Loucy (cell line): ENCODE data around the gene LRCH1.

Experiments
- H2AFZ ChIP-seq: fragments of 200-600 bp; sonication (generic); 2 replicates; pipeline ENCODE4 v1.6.0; 2016; ENCODE audit warnings: antibody characterized with exemption, mild to moderate bottlenecking, low read length, moderate library complexity
- H3F3A ChIP-seq: fragments of 200-600 bp; 2 replicates; pipeline ENCODE4 v1.6.0; 2016; ENCODE audit warnings: antibody characterized with exemption, low read depth, mild to moderate bottlenecking
- H3K27me3 ChIP-seq: fragments of 200-600 bp; sonication (generic); 2 replicates; pipeline ENCODE4 v1.6.1; 2014; ENCODE audit warnings: low read length, mild to moderate bottlenecking; ENCODE audit not compliant: insufficient read depth, poor library complexity, severe bottlenecking
- H3K36me3 ChIP-seq: fragments of 200-600 bp; sonication (generic); 2 replicates; pipeline ENCODE4 v1.6.1; 2016; ENCODE audit warnings: low read length; ENCODE audit not compliant: insufficient read depth
- H3K4me1 ChIP-seq: fragments of 200-600 bp; sonication (generic); 2 replicates; pipeline ENCODE4 v1.5.1; 2014; ENCODE audit warnings: low read length, mild to moderate bottlenecking; ENCODE audit not compliant: insufficient read depth, poor library complexity, severe bottlenecking
- H3K4me2 ChIP-seq: fragments of 200-600 bp; sonication (generic); 2 replicates; pipeline ENCODE4 v1.6.0; 2014; ENCODE audit warnings: antibody characterized with exemption, low read length, low read depth, mild to moderate bottlenecking; ENCODE audit not compliant: poor library complexity, severe bottlenecking
- H3K4me3 ChIP-seq: fragments of 200-600 bp; sonication (generic); 2 replicates; pipeline ENCODE4 v1.5.1; 2014; ENCODE audit warnings: low read length, mild to moderate bottlenecking, mixed read lengths; ENCODE audit not compliant: poor library complexity, severe bottlenecking
- H3K79me2 ChIP-seq: fragments of 200-600 bp; sonication (generic); 2 replicates; pipeline ENCODE4 v1.6.1; 2014; ENCODE audit warnings: low read length; ENCODE audit not compliant: insufficient read depth
- H3K9ac ChIP-seq: fragments of 200-600 bp; sonication (generic); 2 replicates; pipeline ENCODE4 v1.6.0; 2014; ENCODE audit warnings: mild to moderate bottlenecking, low read depth, low read length, moderate library complexity; ENCODE audit not compliant: poor library complexity, severe bottlenecking
- H3K9me2 ChIP-seq: fragments of 200-600 bp; sonication (generic); replicated peaks from 2 replicates; pipeline ENCODE4 v1.6.1; 2016; ENCODE audit warnings: low read depth, low read length, mixed read lengths
- H3K9me3 ChIP-seq: fragments of 200-600 bp; sonication (generic); 2 replicates; pipeline ENCODE4 v1.6.1; 2014; ENCODE audit warnings: mild to moderate bottlenecking, antibody characterized with exemption, low read length, low read depth; ENCODE audit not compliant: insufficient read depth
- H4K20me1 ChIP-seq: fragments of 200-600 bp; sonication (generic); 2 replicates; pipeline ENCODE4 v1.6.0; 2014; ENCODE audit warnings: antibody characterized with exemption, low read length, mild to moderate bottlenecking; ENCODE audit not compliant: insufficient read depth, poor library complexity, severe bottlenecking
- CTCF ChIP-seq: fragments of 200-600 bp; sonication (generic); conservative IDR thresholded peaks from 2 replicates; pipeline ENCODE4 v1.5.1; 2014; ENCODE audit warnings: mild to moderate bottlenecking, antibody characterized with exemption, low read length
- EZH2phosphoT487 ChIP-seq: fragments of 200-600 bp; IDR thresholded peaks from 2 replicates; pipeline ENCODE4 v1.6.1; 2018; ENCODE audit warnings: antibody characterized with exemption, mild to moderate bottlenecking, moderate library complexity, borderline replicate concordance

The LRCH1 gene

GRCh38 chr13:46667687-46668281, 114.8 kb downstream of the LRCH1 start:
- TF ChIP-seq CTCF (no peak), EZH2phosphoT487 (no peak)
- peaks cover 18% of the 10 kb centered on the region for H3F3A ChIP-seq
- H2AFZ ChIP-seq: no peak overlapping the region
- H3K27me3 ChIP-seq: no peaks in the 10 kb centered on the region
- H3K9me2 ChIP-seq: no peaks in the 10 kb centered on the region
- H3K9me3 ChIP-seq: no peaks in the 10 kb centered on the region
- H3K4me3 ChIP-seq: peak overlapping the region; percentile 64
- H3K9ac ChIP-seq: peak overlapping the region; percentile 38
- peaks cover 49% of the 10 kb centered on the region for H3K79me2 ChIP-seq
- H4K20me1 ChIP-seq: no peaks in the 10 kb centered on the region
- peak overlapping the region; percentile 68 for H3K4me2 ChIP-seq
- H3K4me1 ChIP-seq: peaks cover 61% of the 10 kb centered on the region
- peaks cover 22% of the 10 kb centered on the region; the same call in 1 of the 2 replicates for H3K36me3 ChIP-seq

- Histone ChIP-seq H3K79me2 (peaks cover 51% of the 10 kb centered on the region), H3K9me3 (no peaks in the 10 kb centered on the region), H2AFZ (no peak overlapping the region), H3K36me3 (peaks cover 22% of the 10 kb centered on the region; the same call in 1 of the 2 replicates), H4K20me1 (no peaks in the 10 kb centered on the region), H3K27me3 (no peaks in the 10 kb centered on the region), H3K9me2 (no peaks in the 10 kb centered on the region), H3K4me2 (peak overlapping the region; percentile 68), H3K4me3 (peak overlapping the region; percentile 64), H3K4me1 (peaks cover 59% of the 10 kb centered on the region), H3K9ac (peak overlapping the region; percentile 38), H3F3A (peaks cover 18% of the 10 kb centered on the region)
- no peak for TF ChIP-seq CTCF
- no peak for TF ChIP-seq EZH2phosphoT487
Measured at GRCh38 chr13:46668302-46668720, 115.3 kb downstream of the LRCH1 start.

- no peaks in the 10 kb centered on the region for H4K20me1 ChIP-seq
- peaks cover 45% of the 10 kb centered on the region for H3K79me2 ChIP-seq
Measured at GRCh38 chr13:46668931-46669525, 116.1 kb downstream of the LRCH1 start.

More at GRCh38 chr13:46668931-46669525, 116.1 kb downstream of the LRCH1 start:
- H3K27me3 ChIP-seq: no peaks in the 10 kb centered on the region
- H3K4me3 ChIP-seq: peak overlapping the region; percentile 52
- H2AFZ ChIP-seq: no peak overlapping the region
- peaks cover 18% of the 10 kb centered on the region for H3F3A ChIP-seq
- H3K9me2 ChIP-seq: no peaks in the 10 kb centered on the region
- H3K36me3 ChIP-seq: peaks cover 22% of the 10 kb centered on the region; the same call in 1 of the 2 replicates
- H3K4me1 ChIP-seq: peaks cover 52% of the 10 kb centered on the region
- peak overlapping the region; percentile 16 for H3K9ac ChIP-seq
- peak overlapping the region; percentile 81 for H3K4me2 ChIP-seq
- no peak for TF ChIP-seq CTCF
- TF ChIP-seq EZH2phosphoT487: no peak
- H3K9me3 ChIP-seq: no peaks in the 10 kb centered on the region
